HG02610 (cell line): ENCODE data around the gene VPS13C.
"Not testable (repeated sequence)": the region's sequence is repeated elsewhere in the genome, so short reads cannot be mapped to it uniquely, and the experiment has no call there.

Source experiments
- ATAC-seq: cut with Tn5 transposase; IDR thresholded peaks from one replicate; pipeline ENCODE4 v1.9.1; 2021; ENCODE audit warnings: mild to moderate bottlenecking, moderate library complexity; ENCODE audit not compliant: unreplicated experiment

The VPS13C gene

DNA sequence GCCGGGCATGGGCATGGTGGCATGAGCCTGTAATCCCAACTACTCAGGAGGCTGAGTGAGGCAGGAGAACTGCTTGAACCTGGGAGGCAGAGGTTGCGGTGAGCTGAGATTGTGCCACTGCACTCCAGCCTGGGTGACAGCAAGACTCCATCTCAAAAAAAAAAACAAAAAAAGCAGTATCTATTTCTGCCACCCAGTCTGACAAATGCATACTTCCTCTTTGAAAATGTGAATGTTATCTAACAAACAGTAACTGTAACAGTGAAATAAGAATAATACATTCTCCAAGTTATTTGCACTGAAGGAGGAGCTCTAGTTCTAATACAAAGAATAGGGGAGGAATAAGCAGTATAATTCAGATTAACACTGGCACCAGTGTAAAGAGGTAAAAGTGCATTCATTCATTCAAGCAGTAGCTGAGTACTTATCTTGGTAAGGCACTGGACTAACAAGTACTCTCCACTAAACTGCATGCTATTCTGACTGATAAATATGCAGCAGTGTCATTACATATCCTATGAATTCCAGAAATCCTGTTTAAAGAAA, 12.9 kb downstream of the VPS13C start:
- no peak for ATAC-seq

DNA sequence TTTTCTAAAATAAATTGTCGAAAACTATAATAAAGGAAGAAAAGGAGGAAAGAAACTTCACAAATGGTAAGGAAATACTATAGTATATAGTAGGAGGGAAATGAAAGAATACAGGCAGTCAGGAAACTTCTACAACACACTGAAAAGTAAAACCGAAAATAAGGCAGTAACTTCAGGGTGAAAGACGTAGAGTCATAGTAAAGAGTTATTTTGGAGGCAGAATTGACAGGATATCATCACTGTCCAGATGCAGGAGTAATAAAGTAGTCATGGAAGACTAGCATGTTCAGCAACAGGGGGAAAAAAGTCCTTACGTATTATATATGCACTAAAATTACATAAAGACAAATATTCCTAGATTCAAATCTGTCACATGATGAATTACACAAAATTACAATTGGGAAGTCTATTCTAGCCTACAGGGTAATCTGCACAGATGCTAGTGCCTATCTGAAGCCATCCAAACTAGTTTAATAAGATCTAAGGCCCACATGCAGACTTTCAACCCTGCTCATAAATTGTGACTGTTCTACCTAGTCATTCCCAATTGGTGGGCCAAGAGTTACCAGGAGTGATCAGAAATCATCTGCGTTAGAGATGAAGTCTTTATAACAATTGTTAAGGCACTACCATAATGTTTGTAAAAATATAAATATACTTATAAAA, 14.0 kb downstream of the VPS13C start:
- ATAC-seq = peak; percentile 91

DNA sequence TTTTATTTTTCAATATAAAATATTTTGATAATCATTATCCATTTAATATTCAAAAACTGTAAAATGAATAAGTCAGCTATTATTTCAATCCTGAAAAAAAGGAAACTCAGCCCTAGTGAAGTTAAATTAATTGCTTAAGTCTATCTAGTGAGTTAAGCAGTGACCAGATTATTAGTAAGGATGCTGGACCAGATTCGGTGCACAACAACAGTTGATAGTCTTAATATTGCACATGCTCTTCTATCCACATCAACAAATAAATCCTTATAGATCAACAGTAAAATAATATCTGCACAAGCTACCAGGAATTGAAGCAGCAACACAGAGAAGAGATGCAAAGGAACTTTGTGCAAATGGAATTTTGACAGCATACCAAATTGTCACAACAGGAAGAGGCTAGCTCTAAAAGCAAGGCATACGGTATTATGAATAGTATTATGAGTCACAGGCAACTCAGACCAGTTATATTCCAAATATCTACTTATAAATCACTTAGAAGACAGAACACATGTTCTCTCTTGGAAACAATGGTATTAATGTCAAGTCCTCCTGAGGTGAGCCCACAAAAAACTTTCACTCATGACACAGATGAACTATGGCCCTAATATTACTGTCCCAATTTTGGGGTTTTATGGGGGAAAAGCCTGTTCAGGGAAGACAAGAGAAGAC, 24.9 kb downstream of the VPS13C start:
- no peak for ATAC-seq

DNA sequence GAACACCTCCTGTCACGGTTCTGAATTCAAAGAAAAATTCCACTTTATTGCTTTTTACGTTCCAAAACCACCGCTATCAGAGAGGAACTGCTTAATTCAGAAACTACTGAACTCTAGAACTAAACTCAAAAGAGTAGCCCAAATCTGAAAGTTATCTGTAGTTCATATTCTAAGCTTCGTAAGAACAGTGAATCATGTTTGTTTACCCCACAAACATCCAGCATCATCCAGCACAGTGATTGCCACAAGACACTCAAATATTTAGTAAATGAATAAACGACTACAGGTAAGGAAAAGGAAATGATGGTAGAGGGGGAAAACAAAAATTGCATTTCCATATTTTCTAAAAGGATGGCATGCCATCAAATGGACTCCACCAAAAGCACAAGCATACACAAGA, 32.3 kb downstream of the VPS13C start:
- no peak for ATAC-seq

DNA sequence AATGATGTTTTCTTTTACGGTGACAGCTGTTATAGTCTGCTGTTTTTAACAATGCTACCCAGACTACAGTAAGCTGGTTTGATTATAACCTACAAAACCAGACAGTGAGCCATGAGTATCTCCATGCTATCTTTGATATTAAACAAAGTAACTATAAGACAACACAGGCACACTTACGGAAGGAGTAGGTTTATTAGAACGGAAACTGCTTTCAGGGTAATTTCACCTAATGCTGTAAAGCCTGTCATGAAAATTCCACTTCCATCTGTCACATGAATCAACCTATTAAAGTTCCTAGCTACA, 33.0 kb downstream of the VPS13C start:
- no peak for ATAC-seq

DNA sequence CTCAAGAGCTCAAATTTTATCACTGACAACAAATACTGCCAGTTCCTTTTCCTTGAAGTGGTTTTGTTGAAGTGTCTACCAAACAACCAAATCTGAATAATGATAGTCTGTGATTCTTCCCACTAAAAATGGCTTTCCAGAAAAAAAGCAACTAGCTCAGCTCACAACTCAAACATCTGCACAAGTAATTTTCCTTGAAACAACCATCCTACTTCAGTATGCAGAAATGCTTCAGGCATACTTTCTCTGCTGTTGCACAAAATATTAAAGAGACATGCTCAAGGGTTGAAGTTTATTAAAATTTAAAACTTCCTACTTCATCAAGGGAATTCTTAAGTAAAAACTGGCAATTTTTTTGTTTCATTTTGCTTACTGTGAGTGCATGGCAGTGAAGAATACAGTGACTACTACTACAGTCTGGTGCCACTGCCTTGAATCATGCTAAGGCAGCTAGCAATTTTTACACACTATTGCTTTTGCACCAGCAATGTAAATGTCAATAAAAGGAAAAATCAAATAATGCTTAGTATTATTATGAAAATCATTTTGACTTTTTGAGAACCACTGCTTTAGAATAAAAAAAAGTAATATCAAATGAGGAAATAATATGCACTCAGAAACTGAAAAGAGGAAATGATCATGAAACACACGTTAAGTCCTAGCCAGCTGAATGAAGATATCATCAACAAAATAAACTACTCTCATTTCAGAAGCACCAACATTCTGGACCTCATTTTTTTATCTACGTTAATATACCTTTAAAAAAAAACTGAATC, 33.6 kb downstream of the VPS13C start:
- no peak for ATAC-seq

DNA sequence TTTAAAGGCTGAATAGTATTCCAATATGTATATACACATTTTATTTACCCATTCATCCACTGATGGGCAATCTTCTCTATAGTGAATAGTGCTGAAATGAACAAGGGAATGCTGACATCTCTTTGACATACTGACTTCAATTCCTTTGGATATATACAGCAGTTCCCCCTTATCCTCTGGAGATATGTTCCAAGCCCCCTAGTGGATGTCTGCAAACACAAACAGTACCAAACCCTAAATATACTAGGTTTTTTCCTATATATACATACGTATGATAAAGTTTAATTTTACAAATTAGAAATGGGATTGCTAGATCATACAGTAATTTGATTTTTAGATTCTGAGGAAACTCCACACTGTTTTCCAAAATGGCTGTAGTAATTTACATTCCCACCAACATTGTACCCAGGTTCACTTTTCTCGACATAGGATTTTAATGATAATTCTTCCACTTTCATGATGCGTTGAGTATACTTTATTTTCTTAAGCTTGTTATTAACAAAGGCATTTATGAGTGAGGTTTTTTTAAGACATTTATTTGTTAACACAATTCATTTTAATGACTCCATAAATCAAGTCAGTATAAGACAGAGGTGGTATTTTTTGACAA, 38.2 kb downstream of the VPS13C start:
- no peak for ATAC-seq

DNA sequence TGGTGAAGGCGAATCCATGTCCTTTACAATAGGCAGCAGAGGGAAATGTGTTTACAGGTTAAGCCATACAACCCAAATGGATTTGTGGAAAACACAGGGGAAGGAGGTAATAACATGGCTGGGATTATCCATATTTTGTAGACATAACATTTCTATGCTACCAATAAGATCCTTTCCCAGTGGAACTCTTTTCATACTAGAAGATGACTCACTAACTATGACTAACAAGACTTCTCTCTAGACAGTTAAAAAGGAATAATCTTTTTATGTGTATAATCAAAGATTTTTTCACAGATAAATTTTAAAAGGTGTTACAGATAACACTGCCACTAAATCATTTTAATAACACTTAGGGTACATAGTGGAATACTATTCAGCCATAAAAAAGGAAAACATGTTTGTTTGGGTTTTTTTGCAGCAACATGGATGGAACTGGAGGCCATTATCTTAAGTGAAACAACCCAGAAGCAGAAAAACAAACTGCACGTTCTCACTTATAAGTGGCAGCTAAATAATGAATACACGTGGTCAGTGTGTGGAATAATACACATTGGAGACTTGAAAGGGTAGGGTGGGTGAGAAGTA, 39.6 kb downstream of the VPS13C start:
- ATAC-seq = no peak

- not testable (repeated sequence) for ATAC-seq
These were observed 54.9 kb downstream of the VPS13C start for GRCh38 chr15:62005354-62005753.

DNA sequence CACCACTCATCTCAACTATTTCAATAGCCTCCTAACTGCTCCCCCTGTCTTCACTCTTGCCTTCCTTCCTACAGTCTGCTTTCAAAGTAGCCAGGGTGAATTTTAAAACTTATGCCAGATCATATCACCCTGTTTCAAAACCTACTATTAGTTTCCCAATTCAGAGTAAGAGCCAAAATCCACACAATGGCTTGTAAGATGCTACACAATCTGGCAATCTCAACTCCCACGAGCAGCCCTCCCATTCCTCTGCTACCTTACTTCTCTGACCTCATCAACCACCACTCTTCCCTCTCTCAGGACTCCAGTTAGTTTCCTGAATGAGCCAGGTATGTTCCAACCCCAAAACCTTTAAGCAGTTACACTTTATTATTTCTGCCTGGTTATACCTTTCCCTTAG, 62.5 kb downstream of the VPS13C start:
- no peak for ATAC-seq

GRCh38 chr15:61996056-61996635, 64.1 kb downstream of the VPS13C start:
- no peak for ATAC-seq

- ATAC-seq = no peak
These were observed 66.0 kb downstream of the VPS13C start for GRCh38 chr15:61994216-61994615.

DNA sequence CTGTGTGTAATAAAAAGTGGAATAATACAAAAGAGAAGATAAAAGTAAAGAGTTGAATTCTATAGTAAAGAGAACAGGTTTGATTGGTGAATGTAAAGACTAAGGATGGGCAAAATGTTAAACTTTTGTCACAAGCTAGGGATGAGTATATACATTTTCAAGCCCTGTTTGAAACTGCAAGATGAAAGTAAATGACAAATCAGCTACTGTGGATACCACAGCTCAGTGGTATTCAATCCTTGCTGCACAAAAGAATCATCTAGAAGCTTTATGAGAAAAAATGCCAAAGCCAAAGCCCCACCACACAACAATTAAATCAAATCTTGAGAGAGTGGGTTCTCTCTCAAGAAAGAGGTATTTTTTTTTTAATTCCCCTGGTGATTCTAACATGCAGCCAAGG, 67.7 kb downstream of the VPS13C start:
- no peak for ATAC-seq

DNA sequence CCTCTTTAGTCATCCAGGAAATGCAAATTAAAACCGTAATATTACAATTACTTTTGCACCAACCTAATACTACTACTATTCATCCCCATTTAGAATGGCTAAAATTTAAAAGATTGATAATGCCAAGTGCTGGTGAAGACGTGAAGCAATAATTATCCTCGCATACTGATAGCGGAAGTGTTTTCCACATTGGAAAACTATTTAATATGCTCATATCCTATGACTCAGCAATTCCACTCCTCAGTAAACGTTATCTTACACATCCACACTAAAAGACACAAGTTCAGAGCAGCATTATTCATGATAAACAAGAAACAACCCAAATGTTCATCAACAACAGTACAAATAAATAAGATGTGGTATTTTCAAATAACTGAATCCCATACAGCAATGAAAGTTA, 70.6 kb downstream of the VPS13C start:
- no peak for ATAC-seq

GRCh38 chr15:61987824-61988223, 72.4 kb downstream of the VPS13C start:
- no peak for ATAC-seq

- ATAC-seq = no peak
These were observed 77.2 kb downstream of the VPS13C start for GRCh38 chr15:61983081-61983480.

- no peak for ATAC-seq
These were observed 82.0 kb downstream of the VPS13C start for GRCh38 chr15:61978225-61978624.

DNA sequence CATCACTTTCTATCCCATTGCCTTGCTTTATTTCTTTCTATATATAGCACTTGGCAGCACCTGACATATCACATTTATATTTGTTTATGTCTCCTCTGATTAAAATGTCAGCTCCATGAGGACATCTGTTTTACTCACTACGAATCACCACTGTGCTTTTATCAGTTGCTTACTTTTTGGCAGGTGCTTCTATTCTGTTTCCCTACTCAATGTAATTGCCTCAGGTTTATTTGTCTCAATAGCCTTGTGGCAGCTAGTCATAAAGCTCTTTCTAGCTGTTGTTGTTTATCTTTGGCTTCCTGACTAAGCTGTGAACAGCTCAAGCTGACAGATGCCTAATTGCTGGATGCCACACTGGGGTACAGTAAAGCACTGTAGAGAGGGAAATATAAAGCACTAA, 85.5 kb downstream of the VPS13C start:
- ATAC-seq = no peak

GRCh38 chr15:61974118-61974517, 86.1 kb downstream of the VPS13C start:
- ATAC-seq = no peak

DNA sequence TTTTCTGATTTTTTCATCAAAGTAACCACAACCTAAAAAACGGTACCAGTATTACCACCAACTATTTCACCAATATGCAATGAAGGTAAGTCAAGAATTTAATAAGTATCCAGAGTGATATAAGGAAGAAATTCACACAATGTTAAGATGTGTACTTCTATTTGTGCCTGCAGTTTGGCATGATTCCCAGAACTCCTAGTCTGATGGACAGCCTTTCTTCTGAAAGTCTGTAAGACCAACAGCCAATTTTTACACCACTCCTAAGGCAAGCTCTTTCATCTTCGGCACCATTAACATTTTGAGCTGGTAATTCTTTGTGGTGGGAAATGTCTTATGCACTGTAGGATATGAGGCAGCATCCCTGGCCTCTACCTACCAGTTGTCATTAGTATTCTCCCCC, 108.3 kb downstream of the VPS13C start:
- ATAC-seq = no peak

DNA sequence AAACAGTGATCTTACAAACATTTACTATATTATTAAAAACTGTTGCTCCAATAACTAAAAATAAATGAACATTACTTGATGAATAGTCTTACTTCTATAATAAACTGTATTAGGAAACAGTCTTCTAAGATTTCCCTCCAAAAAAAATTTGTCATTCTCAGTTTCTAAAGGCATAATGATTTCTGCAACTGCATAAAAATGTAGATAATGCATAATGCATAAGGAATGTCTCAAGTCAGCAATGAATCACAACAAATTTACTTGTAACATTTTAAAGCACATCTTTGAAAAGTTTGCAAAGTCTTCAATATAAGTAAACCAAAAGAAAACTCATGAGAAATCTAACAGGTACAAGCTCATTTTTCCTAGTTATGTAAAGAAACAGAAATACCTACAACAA, 113.5 kb downstream of the VPS13C start:
- ATAC-seq = no peak
